ENCODE results near the gene ARHGAP45.

The ARHGAP45 gene

DNA sequence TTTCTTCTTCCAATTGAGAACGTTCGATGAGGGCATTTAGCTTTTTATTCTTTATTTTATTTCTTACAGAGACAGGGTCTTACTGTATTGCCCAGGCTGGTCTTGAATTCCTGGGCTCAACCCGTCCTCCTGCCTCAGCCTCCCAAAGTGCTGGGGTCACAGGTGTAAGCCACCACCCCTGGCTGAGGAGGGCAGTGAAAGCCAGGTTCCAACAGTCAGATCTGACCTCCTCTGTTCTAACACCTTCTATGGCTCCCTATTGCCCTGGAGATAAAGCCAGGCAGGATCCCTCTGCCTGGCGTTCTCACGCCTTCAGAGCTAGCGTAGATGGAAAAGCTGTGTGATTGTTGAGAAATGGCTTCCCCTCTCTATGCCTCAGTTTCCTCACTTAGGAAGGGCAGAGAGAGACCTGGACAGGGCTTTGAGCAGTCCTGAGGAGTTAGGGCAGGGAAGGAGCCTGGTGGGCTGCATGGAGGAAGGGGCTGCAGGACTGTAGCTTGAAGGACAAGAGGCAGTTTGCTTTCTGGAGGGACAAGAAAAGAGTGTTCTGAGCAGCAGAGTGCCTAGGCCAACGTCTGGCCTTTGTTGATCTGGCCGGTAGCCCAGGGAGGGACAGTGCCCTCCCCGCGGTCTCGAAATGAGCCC is 5.5 kb downstream of the ARHGAP45 start:
- DNase-seq (ENCODE audit: low spot score): no peak

GRCh38 chr19:1073063-1073955 is 6.3 kb downstream of the ARHGAP45 start:
- DNase-seq (ENCODE audit: low spot score): no peak

GRCh38 chr19:1073956-1074517 is 7.1 kb downstream of the ARHGAP45 start:
- no peak for DNase-seq (ENCODE audit: low spot score)

- DNase-seq (ENCODE audit: low spot score): peak; percentile 96
Observed at GRCh38 chr19:1074544-1075283, 7.7 kb downstream of the ARHGAP45 start.

DNA sequence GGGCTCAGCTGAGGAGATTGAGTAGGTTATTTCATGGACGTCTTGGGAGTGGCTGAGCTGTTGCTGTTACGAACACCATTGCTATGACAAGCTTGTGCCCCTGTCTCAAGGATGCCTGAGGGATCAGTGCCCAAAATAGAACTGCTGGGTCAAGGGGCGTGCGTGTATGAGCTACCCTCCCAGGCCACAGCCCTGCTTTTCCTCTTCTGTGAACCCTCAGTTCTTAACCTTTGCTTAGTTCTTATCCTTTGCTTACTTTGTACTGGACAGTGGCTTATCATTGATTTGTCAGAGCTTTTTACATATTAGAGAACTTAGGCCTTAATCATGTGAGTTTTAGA is 9.0 kb downstream of the ARHGAP45 start:
- DNase-seq (ENCODE audit: low spot score): no peak

DNA sequence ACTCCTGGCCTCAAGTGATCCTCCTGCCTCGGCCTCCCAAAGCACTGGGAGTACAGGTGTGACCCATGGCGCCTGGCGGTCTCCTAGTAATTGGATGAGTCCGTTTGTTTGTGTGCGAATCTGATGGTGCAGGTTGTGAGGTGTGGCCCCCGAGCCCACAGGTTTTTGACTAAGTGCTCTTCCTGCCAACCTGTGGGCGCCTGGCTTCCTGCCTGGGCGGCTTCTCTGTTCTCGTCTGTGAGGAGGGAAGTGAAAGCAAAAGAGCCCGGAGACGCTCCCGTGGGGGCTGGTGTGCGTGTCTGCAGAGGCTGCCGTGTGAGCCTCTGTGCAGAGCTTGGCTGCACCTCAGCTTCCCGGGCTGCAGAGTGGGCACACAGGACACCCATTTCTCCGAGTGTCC is 10.0 kb downstream of the ARHGAP45 start:
- DNase-seq (ENCODE audit: low spot score): peak; percentile 87

DNA sequence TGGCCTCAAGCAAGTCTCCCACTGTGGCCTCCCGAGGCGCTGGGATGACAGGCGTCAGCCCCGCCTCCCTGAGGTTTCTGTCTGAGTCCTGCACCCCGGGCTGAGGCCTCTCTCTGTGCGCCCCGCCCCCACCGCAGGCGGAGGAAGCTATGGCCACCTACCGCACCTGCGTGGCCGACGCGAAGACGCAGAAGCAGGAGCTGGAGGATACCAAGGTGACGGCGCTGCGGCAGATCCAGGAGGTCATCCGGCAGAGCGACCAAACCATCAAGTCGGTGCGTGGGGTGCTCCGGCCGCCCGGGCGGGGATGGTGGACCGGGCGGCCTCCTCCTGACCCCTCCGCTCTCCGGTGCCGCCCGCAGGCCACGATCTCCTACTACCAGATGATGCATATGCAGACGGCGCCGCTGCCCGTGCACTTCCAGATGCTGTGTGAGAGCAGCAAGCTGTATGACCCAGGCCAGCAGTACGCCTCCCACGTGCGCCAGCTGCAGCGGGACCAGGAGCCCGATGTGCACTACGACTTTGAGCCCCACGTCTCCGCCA is 12.7 kb downstream of the ARHGAP45 start:
- no peak for DNase-seq (ENCODE audit: low spot score)

GRCh38 chr19:1080360-1081161 is 13.6 kb downstream of the ARHGAP45 start:
- DNase-seq (ENCODE audit: low spot score): no peak

- no peak for DNase-seq (ENCODE audit: low spot score)
Observed at GRCh38 chr19:1081301-1082164, 14.6 kb downstream of the ARHGAP45 start.

- peak; percentile 88 for DNase-seq (ENCODE audit: low spot score)
Observed at GRCh38 chr19:1082165-1082927, 15.4 kb downstream of the ARHGAP45 start.

- DNase-seq (ENCODE audit: low spot score): no peak
Observed at GRCh38 chr19:1082928-1083816, 16.2 kb downstream of the ARHGAP45 start.

DNA sequence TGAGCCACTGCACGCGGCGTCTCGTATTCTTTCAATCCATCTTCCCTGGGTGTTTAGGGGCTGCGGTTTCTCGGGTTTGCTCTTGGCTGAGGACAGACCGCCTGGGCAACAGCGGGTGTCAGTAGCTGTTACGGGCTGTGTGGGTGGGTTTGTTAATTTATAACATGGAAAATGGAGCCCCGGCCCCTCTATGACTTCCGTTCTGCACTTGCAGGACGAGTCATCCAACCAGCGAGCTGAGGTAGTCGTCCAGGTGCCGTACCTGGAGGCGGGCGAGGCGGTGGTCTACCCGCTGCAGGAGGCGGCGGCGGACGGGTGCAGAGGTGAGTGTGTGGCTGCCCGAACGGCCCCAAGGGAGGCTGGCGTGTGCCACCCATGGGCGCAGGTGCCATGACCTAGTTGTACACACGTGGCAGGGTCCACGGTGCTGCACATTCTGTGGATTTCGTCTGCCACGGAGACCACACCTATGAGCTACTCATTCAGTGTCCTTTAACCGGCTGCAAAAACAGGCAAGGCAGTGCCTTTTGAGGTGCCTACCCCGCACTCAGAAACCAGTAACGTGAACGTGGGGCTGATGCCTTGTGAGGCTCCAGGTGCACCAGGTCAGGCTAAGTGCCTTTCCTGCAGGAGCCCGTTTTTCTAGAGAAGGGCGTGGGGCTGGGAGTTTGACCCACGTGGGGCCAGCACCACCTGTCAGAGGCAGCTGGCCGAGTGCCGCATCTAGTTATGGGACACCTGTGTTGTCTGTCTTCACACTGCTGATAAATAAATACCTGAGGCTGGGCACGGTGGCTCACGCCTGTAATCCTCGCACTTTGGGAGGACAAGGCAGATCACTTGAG is 17.3 kb downstream of the ARHGAP45 start:
- DNase-seq (ENCODE audit: low spot score): no peak

- DNase-seq (ENCODE audit: low spot score): no peak
Observed at GRCh38 chr19:1085053-1085658, 18.2 kb downstream of the ARHGAP45 start.

DNA sequence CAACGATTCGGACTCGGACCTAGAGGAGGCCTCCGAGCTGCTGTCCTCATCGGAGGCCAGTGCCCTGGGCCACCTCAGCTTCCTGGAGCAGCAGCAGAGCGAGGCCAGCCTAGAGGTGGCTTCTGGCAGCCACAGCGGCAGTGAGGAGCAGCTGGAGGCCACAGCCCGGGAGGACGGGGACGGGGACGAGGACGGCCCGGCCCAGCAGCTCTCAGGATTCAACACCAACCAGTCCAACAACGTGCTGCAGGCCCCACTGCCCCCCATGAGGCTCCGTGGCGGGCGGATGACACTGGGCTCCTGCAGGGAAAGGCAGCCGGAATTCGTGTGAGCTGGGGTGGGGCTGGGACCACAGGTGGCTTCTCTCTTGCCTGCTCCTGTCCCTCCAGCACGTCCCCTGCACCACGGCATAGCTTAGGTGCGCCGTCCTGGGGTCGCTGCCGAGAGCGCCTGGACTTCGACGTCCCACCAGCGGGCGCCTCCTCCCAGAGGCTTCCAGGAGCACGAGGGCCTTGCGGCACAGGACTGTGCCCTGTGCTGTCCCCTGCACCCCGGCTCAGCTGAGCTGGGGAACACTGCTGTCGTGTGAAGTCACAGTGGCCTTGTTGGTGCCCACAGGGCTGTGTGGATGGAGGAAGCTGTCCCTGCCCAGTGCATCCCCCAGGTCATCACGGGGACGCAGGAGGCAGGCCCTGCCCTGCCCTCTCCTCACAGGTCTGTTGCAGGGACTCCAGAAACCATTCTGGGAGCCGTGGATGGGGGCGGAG is 18.9 kb downstream of the ARHGAP45 start:
- DNase-seq (ENCODE audit: low spot score): no peak

DNA sequence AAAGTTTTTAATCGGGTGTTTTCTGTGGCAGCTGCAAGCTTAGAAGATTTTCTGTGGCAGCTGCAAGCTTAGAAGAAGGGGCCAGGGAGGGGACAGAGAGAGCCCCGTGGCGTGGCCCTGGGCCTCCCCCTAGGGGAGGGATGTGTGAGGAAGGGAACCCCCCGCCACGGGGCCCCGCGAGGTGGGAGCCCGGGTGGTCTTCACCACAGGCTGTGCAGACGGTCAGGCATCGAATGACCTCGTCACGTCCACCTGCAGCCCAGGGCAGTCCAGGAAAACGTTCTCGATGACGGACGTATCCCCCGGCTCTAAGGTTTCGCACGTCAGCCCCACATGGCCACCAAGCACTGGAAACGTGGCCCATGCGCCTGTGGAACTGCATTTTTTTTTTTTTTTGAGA is 19.6 kb downstream of the ARHGAP45 start:
- no peak for DNase-seq (ENCODE audit: low spot score)

DNA sequence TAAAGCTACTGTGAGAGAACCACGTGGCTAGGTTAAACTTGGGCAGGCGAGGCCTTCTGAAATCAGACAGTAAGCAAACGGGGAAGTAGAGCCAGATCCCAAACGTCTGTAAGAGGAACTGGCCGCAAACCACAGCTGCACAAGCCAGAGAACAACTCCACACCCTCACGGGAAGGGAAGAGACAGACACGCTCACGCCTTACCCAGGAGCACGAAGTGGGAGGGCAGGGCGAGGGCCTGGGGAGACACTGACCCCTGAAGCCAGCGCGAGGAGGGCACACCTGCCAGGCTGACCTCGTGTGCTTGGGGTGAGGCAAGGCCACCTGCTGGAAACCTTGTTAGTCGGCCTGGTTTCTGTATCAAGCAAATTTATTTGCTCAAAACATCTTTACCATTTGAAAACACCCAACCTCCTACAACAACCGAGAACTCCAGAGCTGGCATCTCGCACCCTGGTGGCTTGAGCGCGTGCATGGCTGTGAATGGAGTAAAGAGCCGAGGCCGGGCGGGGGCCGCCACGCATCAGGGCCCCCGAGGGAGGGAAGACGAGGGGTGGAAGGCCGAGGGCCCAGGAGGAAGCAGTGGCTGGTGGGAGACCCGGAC is 20.9 kb downstream of the ARHGAP45 start:
- DNase-seq (ENCODE audit: low spot score): peak; percentile 61
